GM12878 (cell line): ENCODE results near the gene MAP7D2. TPM values are rescaled to one million over a fixed set of nuclear protein-coding genes. Genes with fewer than 3 reads are reported as not detected.

Experiments used
- ATAC-seq: fragments of 200-7000 bp; cut with Tn5 transposase; 3 replicates; pipeline ENCODE4 v1.9.1; 2020; ENCODE audit warnings: mild to moderate bottlenecking, moderate library complexity
- BruUV-seq: library from RNA; stranded (reverse); fragments of 400-500 nt; replicated peaks from 2 replicates; lab custom pipeline; 2021; lab: Mats Ljungman, UMichigan
- CTCF ChIA-PET: fragments of 300-600 bp; sonication (Branson Sonifier 250); formaldehyde crosslinking; extraction: SDS; loops from one replicate; lab custom pipeline; 2021; ENCODE audit warnings: inconsistent platforms; lab: Yijun Ruan, JAX
- POLR2A ChIA-PET: fragments of 350-600 bp; formaldehyde crosslinking; extraction: SDS; loops from one replicate; lab custom pipeline; 2021; ENCODE audit warnings: inconsistent platforms; lab: Charles Lee
- RAD21 ChIA-PET: fragments of 300-600 bp; sonication (Branson Sonifier 250); formaldehyde crosslinking; loops from one replicate; lab custom pipeline; 2023; ENCODE audit warnings: antibody characterized with exemption; ENCODE audit not compliant: unreplicated experiment; lab: Charles Lee
- SMC1A ChIA-PET: fragments of 300-600 bp; sonication (Branson Sonifier 250); formaldehyde crosslinking; loops from one replicate; lab custom pipeline; 2023; ENCODE audit not compliant: unreplicated experiment, uncharacterized antibody; lab: Charles Lee
- DNase-seq: peaks from one replicate; pipeline ENCODE4 v3.0.0-alpha.2; 2011; ENCODE audit warnings: low read depth, low spot score
- FAIRE-seq: peaks from 3 replicates; lab custom pipeline; 2011; peaks lifted over from hg19 to GRCh38; lab: Jason Lieb, UNC
- H2AFZ ChIP-seq: 2 replicates; pipeline ENCODE4 v1.6.0; 2011; ENCODE audit warnings: low read depth, low read length, control low read depth; ENCODE audit not compliant: control insufficient read depth
- H3K27ac ChIP-seq: 2 replicates; pipeline ENCODE4 v1.5.1; 2011; ENCODE audit warnings: control low read depth; ENCODE audit not compliant: control insufficient read depth, insufficient read depth
- H3K27me3 ChIP-seq, 2 experiments: replicated peaks in 1 of 2; 2 replicates each; pipeline versions ENCODE4 v1.6.0 to v1.6.1; 2011; ENCODE audit warnings: low read length in 1 of 2; ENCODE audit not compliant: control insufficient read depth in 2 of 2, insufficient read depth in 2 of 2
- H3K36me3 ChIP-seq, 2 experiments: 2 replicates each; pipeline ENCODE4 v1.5.1; 2011; ENCODE audit warnings: low read length in 1 of 2; ENCODE audit not compliant: control insufficient read depth in 2 of 2, insufficient read depth in 2 of 2
- H3K4me1 ChIP-seq: 2 replicates; pipeline ENCODE4 v1.6.1; 2011; ENCODE audit warnings: mild to moderate bottlenecking, low read length, moderate library complexity, mixed read lengths; ENCODE audit not compliant: control insufficient read depth, insufficient read depth
- H3K4me2 ChIP-seq: 2 replicates; pipeline ENCODE4 v1.6.0; 2011; ENCODE audit warnings: control low read depth; ENCODE audit not compliant: control insufficient read depth, insufficient read depth
- H3K4me3 ChIP-seq: fragments of 200-600 bp; sonication (generic); 2 replicates; pipeline ENCODE4 v1.5.1; 2016
- H3K79me2 ChIP-seq: 2 replicates; pipeline ENCODE4 v1.6.0; 2011; ENCODE audit warnings: low read length; ENCODE audit not compliant: control insufficient read depth, insufficient read depth
- H3K9ac ChIP-seq: 2 replicates; pipeline ENCODE4 v1.8.0; 2011; ENCODE audit warnings: low read length, control low read depth, mixed read lengths; ENCODE audit not compliant: control insufficient read depth, insufficient read depth
- H3K9me3 ChIP-seq: replicated peaks from 3 replicates; pipeline ENCODE4 v1.5.1; 2011; ENCODE audit warnings: mild to moderate bottlenecking, low read length; ENCODE audit not compliant: control insufficient read depth, insufficient read depth
- H4K20me1 ChIP-seq: 2 replicates; pipeline ENCODE4 v1.6.0; 2011; ENCODE audit not compliant: control insufficient read depth, insufficient read depth
- CHD2 ChIP-seq: IDR thresholded peaks from 2 replicates; pipeline ENCODE4 v1.6.1; 2011; ENCODE audit warnings: low read depth, low read length, improper control_type of control experiment, borderline replicate concordance
- ETV6 ChIP-seq, 2 experiments: fragments of 450-650 bp in 1 of 2; IDR thresholded peaks in 1 of 2; conservative IDR thresholded peaks in 1 of 2; 2 replicates each; pipeline ENCODE4 v1.6.1; 2014; ENCODE audit warnings: antibody characterized with exemption in 1 of 2, borderline replicate concordance in 1 of 2, low read depth in 1 of 2, mild to moderate bottlenecking in 1 of 2, moderate library complexity in 1 of 2
- HCFC1 ChIP-seq: fragments of 150-350 bp; IDR thresholded peaks from 2 replicates; pipeline ENCODE4 v1.6.1; 2014; ENCODE audit warnings: low read length
- RAD51 ChIP-seq: fragments of 450-650 bp; IDR thresholded peaks from 2 replicates; pipeline ENCODE4 v1.6.1; 2016; ENCODE audit warnings: moderate library complexity, mild to moderate bottlenecking, inconsistent platforms
- RUNX3 ChIP-seq: IDR thresholded peaks from 2 replicates; pipeline ENCODE4 v1.6.1; 2012; ENCODE audit warnings: low read length, inconsistent platforms
- SPI1 ChIP-seq: IDR thresholded peaks from 2 replicates; pipeline ENCODE4 v1.6.1; 2011; ENCODE audit warnings: low read depth, mild to moderate bottlenecking, low read length, moderate library complexity, borderline replicate concordance; ENCODE audit not compliant: insufficient read depth
- TCF12 ChIP-seq: IDR thresholded peaks from 2 replicates; pipeline ENCODE4 v1.6.1; 2011; ENCODE audit warnings: low read depth, mild to moderate bottlenecking, low read length
- ZNF207 ChIP-seq: fragments of 450-650 bp; IDR thresholded peaks from 2 replicates; pipeline ENCODE4 v1.6.1; 2014; ENCODE audit warnings: antibody characterized with exemption, mild to moderate bottlenecking, borderline replicate concordance
- WGBS: methylation state at CpG from one replicate; pipeline ENCODE4 v1.1.6; 2016; ENCODE audit warnings: low lambda C conversion rate; ENCODE audit not compliant: insufficient replicate concordance, insufficient coverage; ENCODE audit errors: missing lambda C conversion rate; 5-methylcytosine and 5-hydroxymethylcytosine counted together
- in situ Hi-C: fragments of 300-500 bp; cut with MboI; formaldehyde crosslinking; loops from 9 replicates; pipeline ENCODE4 v1.14.3; 2018; ENCODE audit warnings: mixed read lengths
- intact Hi-C: fragments of 100-400 bp; cut with micrococcal nuclease; formaldehyde crosslinking; loops from one replicate; pipeline ENCODE4 v1.14.2; 2022; ENCODE audit not compliant: unreplicated experiment
- polyA plus RNA-seq, 11 experiments: library from polyadenylated mRNA; depleted of rRNA in 4 of 11; unstranded in 6 of 11; stranded (reverse) in 5 of 11; fragments of >200 nt; fragmentation: Nextera tagmentation in 4 of 11; fragmentation: Illumina TruSeq in 1 of 11; extraction: Ambion mirVana in 4 of 11; extraction: Trizol in 1 of 11; gene quantifications; 1 replicate in 1 of 11; 2 replicates in 10 of 11; pipeline versions ENCODE4 v1.2.1 to v1.2.3, GENCODE V29; 2011 to 2016; ENCODE audit warnings: inconsistent platforms in 2 of 11, missing spikeins in 2 of 11, low read depth in 1 of 11
- total RNA-seq, 4 experiments: library from RNA; depleted of rRNA in 3 of 4; stranded (reverse); fragments of >200 nt in 3 of 4; fragmentation: Illumina TruSeq in 1 of 4; extraction: Trizol in 1 of 4; gene quantifications; 2 replicates each; pipeline versions ENCODE4 v1.2.1 to v1.2.3, GENCODE V29; 2013 to 2021
- TF ChIP-seq, protein P1 (sequence below): fragments of 450-650 bp; IDR thresholded peaks from 2 replicates; pipeline ENCODE4 v1.6.1; 2014; ENCODE audit warnings: mild to moderate bottlenecking
- TF ChIP-seq, protein P2 (sequence below): IDR thresholded peaks from 2 replicates; pipeline ENCODE4 v1.6.1; 2011; ENCODE audit warnings: low read depth, mild to moderate bottlenecking, low read length, moderate library complexity, borderline replicate concordance; ENCODE audit errors: extremely low read depth
- TF ChIP-seq, protein P3 (sequence below): IDR thresholded peaks from 2 replicates; pipeline ENCODE4 v1.6.1; 2012; ENCODE audit warnings: mild to moderate bottlenecking, low read depth, low read length
- TF ChIP-seq, protein P4 (sequence below): fragments of 450-650 bp; IDR thresholded peaks from 2 replicates; pipeline ENCODE4 v1.6.1; 2018; ENCODE audit warnings: borderline replicate concordance, mild to moderate bottlenecking; ENCODE audit not compliant: partially characterized antibody

The MAP7D2 gene
- total and polyA plus RNA-seq, 10 of the 15 experiments (the other 5 are each of a cell fraction or from before 2014, with no cell fraction given): 0.06 to 18.4 (median 0.22) TPM

DNA sequence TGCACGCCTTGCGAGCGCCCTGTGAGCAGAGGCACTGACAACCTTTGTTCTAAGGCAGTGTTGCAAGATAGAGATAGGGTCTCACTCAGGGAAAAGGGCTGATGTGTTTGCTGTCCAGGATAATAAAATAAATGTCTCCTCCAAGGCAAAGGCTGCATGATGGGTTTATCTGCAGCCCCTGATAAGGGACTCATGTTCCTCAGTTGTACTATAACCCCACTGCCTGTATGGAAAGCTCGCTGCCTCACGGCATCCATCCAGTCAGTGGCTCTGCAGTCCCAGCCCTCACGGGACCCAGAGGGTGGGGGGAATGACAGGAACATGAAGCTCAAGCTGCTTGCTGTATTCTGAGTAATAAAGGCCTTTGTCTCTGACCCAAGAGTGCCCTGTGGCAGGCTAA lies 148.4 kb downstream of the MAP7D2 start (continued):
- TF ChIP-seq, protein P1, sequence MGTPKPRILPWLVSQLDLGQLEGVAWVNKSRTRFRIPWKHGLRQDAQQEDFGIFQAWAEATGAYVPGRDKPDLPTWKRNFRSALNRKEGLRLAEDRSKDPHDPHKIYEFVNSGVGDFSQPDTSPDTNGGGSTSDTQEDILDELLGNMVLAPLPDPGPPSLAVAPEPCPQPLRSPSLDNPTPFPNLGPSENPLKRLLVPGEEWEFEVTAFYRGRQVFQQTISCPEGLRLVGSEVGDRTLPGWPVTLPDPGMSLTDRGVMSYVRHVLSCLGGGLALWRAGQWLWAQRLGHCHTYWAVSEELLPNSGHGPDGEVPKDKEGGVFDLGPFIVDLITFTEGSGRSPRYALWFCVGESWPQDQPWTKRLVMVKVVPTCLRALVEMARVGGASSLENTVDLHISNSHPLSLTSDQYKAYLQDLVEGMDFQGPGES: no peak
- no peak for TF ChIP-seq TCF12

DNA sequence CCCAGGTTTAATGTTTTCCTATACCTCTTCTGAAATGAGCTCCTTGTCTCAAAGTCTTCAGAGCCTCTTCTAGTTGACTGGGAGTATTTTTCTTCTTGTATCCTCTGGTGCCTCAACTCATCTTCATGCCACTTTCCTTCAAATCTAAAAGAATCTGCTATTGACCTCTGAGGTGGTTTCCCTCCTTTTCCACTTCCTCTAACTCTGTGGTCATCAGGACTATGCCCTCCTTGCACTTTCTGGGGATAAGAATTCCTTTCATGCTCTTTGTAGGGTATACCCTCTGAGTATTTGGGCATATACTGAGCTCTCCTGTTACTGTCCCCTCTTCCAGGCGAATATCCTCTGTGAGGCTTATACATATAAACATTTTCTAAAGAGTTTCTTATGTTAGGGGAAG lies 150.7 kb downstream of the MAP7D2 start:
- ChIA-PET CTCF (interaction anchor here (0.5 to 1.5 kb wide), 2 partner anchors 9 to 61 kb away, joined by 3 read pairs; no protein-coding TSS in a partner anchor), RAD21 (interaction anchor here (2.2 kb wide), 1 partner anchor 61 kb away, joined by 7 read pairs; no protein-coding TSS in a partner anchor)
- Histone ChIP-seq H3K9me3 (no peaks in the 10 kb centered on the region), H3K36me3 (no peaks in the 10 kb centered on the region)
- WGBS: 60% methylated on average over 1 of the region's 1 CpG
- TF ChIP-seq, protein P2, sequence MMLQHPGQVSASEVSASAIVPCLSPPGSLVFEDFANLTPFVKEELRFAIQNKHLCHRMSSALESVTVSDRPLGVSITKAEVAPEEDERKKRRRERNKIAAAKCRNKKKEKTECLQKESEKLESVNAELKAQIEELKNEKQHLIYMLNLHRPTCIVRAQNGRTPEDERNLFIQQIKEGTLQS: no peak
- TF ChIP-seq ETV6 (conservative IDR thresholded peaks at IDR 0.05 in 1 of 2, IDR thresholded peaks at IDR 0.05 in 1 of 2; ENCODE audit: borderline replicate concordance in 1 of 2, low read depth in 1 of 2): no peak
- TF ChIP-seq ZNF207: no peak
- TF ChIP-seq, protein P3, sequence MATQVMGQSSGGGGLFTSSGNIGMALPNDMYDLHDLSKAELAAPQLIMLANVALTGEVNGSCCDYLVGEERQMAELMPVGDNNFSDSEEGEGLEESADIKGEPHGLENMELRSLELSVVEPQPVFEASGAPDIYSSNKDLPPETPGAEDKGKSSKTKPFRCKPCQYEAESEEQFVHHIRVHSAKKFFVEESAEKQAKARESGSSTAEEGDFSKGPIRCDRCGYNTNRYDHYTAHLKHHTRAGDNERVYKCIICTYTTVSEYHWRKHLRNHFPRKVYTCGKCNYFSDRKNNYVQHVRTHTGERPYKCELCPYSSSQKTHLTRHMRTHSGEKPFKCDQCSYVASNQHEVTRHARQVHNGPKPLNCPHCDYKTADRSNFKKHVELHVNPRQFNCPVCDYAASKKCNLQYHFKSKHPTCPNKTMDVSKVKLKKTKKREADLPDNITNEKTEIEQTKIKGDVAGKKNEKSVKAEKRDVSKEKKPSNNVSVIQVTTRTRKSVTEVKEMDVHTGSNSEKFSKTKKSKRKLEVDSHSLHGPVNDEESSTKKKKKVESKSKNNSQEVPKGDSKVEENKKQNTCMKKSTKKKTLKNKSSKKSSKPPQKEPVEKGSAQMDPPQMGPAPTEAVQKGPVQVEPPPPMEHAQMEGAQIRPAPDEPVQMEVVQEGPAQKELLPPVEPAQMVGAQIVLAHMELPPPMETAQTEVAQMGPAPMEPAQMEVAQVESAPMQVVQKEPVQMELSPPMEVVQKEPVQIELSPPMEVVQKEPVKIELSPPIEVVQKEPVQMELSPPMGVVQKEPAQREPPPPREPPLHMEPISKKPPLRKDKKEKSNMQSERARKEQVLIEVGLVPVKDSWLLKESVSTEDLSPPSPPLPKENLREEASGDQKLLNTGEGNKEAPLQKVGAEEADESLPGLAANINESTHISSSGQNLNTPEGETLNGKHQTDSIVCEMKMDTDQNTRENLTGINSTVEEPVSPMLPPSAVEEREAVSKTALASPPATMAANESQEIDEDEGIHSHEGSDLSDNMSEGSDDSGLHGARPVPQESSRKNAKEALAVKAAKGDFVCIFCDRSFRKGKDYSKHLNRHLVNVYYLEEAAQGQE: no peak
- no peak for TF ChIP-seq RAD51
- no peak for TF ChIP-seq CHD2
- TF ChIP-seq RUNX3: 0 out of 2 replicates have a peak, but pooled peaks have one; percentile 9
- TF ChIP-seq HCFC1: no peak
- peak; percentile 68; the same call in 1 of the 2 replicates for TF ChIP-seq SPI1
- TF ChIP-seq, protein P4, sequence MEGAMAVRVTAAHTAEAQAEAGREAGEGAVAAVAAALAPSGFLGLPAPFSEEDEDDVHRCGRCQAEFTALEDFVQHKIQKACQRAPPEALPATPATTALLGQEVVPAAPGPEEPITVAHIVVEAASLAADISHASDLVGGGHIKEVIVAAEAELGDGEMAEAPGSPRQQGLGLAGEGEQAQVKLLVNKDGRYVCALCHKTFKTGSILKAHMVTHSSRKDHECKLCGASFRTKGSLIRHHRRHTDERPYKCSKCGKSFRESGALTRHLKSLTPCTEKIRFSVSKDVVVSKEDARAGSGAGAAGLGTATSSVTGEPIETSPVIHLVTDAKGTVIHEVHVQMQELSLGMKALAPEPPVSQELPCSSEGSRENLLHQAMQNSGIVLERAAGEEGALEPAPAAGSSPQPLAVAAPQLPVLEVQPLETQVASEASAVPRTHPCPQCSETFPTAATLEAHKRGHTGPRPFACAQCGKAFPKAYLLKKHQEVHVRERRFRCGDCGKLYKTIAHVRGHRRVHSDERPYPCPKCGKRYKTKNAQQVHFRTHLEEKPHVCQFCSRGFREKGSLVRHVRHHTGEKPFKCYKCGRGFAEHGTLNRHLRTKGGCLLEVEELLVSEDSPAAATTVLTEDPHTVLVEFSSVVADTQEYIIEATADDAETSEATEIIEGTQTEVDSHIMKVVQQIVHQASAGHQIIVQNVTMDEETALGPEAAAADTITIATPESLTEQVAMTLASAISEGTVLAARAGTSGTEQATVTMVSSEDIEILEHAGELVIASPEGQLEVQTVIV: no peak
- TF ChIP-seq, all 136 proteins: peak for 2
- Histone ChIP-seq H3K4me3 (no peak overlapping the region), H3K27me3 (no peaks in the 10 kb centered on the region), H4K20me1 (no peaks in the 10 kb centered on the region), H3K4me1 (peaks cover 6% of the 10 kb centered on the region), H3K79me2 (no peaks in the 10 kb centered on the region), H3K9ac (no peak overlapping the region), H3K27ac (no peak overlapping the region), H2AFZ (no peak overlapping the region), H3K4me2 (no peak overlapping the region)
- ChIA-PET SMC1A (interaction anchor here (1.0 kb wide), 1 partner anchor 97 kb away, joined by 3 read pairs; no protein-coding TSS in a partner anchor), POLR2A (no interaction called here)
- DNase-seq (no peak), ATAC-seq (no peak), FAIRE-seq (no peak)
- intact Hi-C loops: no loop called here
- in situ Hi-C loops: no loop called here
- TSS peak; percentile 61 for BruUV-seq
